Measurements from ENCODE around the gene CNTN6. TPM values are rescaled to one million over a fixed set of nuclear protein-coding genes. Genes with fewer than 3 reads are reported as not detected.

CNTN6 gene
- total RNA-seq, 1 experiment from 2014 or later = not detected

GRCh38 chr3:1079662-1080061 is 13.2 kb upstream of the CNTN6 start:
- peaks cover 0 to 2% of the 10 kb centered on the region in 2 experiments; a peak in 1 of 4 replicates for H3K4me1 Mint-ChIP-seq
- no peak overlapping the region for H3K27ac Mint-ChIP-seq
- no peaks in the 10 kb centered on the region for H3K27me3 Mint-ChIP-seq (ENCODE audit: low read depth)
- Histone ChIP-seq H3K79me2 (ENCODE audit: insufficient read depth, low read length) (no peaks in the 10 kb centered on the region), H2AK5ac (ENCODE audit: insufficient read length, low read length) (no peak overlapping the region), H3K23ac (ENCODE audit: insufficient read length, low read depth, low read length) (no peak overlapping the region), H3K9me3 (ENCODE audit: control insufficient read depth, low read depth, low read length) (no peaks in the 10 kb centered on the region), H3K56ac (ENCODE audit: insufficient read length, low read depth, low read length) (no peak overlapping the region), H3K23me2 (ENCODE audit: insufficient read length, low read depth, low read length, poor library complexity, severe bottlenecking) (no peaks in the 10 kb centered on the region), H3K14ac (ENCODE audit: insufficient read depth, low read length) (no peak overlapping the region), H3K9ac (ENCODE audit: extremely low read depth, insufficient read length, low read length) (no peak overlapping the region), H3K18ac (ENCODE audit: insufficient read length, low read depth, low read length) (no peak overlapping the region), H2BK12ac (ENCODE audit: insufficient read length, low read depth, low read length) (no peak overlapping the region), H3K27me3 (ENCODE audit: insufficient read depth, low read length) (no peaks in the 10 kb centered on the region), H2BK120ac (ENCODE audit: low read depth, low read length, poor library complexity, severe bottlenecking) (no peak overlapping the region), H3K4me2 (ENCODE audit: insufficient read depth, insufficient read length, low read length) (no peak overlapping the region), H3K4ac (ENCODE audit: low read depth, low read length) (no peak overlapping the region), H2BK5ac (ENCODE audit: insufficient read length, low read length) (no peak overlapping the region), H4K5ac (ENCODE audit: insufficient read length, low read depth, low read length) (no peak overlapping the region), H3T11ph (ENCODE audit: low read length) (no peak overlapping the region), H2BK15ac (ENCODE audit: low read depth, low read length) (no peak overlapping the region), H2BK20ac (ENCODE audit: low read depth, low read length, poor library complexity, severe bottlenecking) (no peak overlapping the region), H3K27ac (ENCODE audit: insufficient read length, low read depth, low read length) (no peak overlapping the region), H2AFZ (ENCODE audit: low read length) (no peak overlapping the region), H4K20me1 (ENCODE audit: control insufficient read depth, insufficient read depth, insufficient read length) (no peaks in the 10 kb centered on the region), H3K79me1 (ENCODE audit: insufficient read depth, low read depth, low read length, poor library complexity, severe bottlenecking) (no peaks in the 10 kb centered on the region), H4K8ac (replicated peaks; ENCODE audit: insufficient read length, low read depth, low read length) (no peak overlapping the region), H3K4me1 (ENCODE audit: insufficient read depth, low read length) (no peaks in the 10 kb centered on the region), H4K91ac (ENCODE audit: insufficient read length, low read depth, low read length) (no peak overlapping the region)
- no peaks in the 10 kb centered on the region for H3K36me3 Mint-ChIP-seq (ENCODE audit: insufficient read depth in 1 of 3, low read depth in 3 of 3)
- DNase-seq = no peak
- H3K9me3 Mint-ChIP-seq = no peaks in the 10 kb centered on the region
- TF ChIP-seq CTCF (conservative IDR thresholded peaks at IDR 0.05) = no peak
- no peak overlapping the region for H3K4me3 Mint-ChIP-seq
